ENCODE data around the gene PDAP1. TPM values are rescaled to one million over a fixed set of nuclear protein-coding genes. Genes with fewer than 3 reads are reported as not detected.
"Not testable (repeated sequence)": the region's sequence is repeated elsewhere in the genome, so short reads cannot be mapped to it uniquely, and the experiment has no call there.

PDAP1 gene
- total and polyA plus RNA-seq, 2 experiments from 2014 or later = 93.1 to 134 TPM

DNA sequence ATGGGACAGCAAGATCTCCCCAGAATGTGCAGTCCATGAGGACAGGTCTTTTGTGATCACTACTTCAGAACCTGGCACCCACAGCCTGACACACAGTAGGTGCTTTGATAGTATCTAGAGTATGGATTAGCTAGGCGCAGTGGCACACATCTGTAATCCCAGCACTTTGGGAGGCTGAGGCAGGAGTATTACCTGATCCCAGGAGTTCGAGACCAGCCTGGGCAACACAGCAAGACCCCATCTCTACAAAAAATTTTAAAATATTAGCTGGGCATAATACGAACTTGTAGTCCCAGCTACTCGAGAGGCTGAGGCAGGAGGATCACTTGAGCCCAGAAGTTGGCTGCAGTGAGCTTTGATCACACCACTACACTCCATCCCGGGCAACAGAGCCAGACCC, 56.1 kb downstream of the PDAP1 start:
- Mint-ChIP-seq H3K36me3 (ENCODE audit: low read depth) (peaks cover 39% of the 10 kb centered on the region), H3K4me3 (no peak overlapping the region), H3K4me1 (no peaks in the 10 kb centered on the region), H3K9me3 (no peaks in the 10 kb centered on the region), H3K27ac (no peak overlapping the region), H3K27me3 (ENCODE audit: insufficient read depth, low read depth, poor library complexity) (peaks cover 2% of the 10 kb centered on the region)
- no peaks in the 10 kb centered on the region for H3K4me1 ChIP-seq (ENCODE audit: insufficient read depth)
- no peak for TF ChIP-seq ZNF114 (CRISPR knock-in tag; IDR thresholded peaks at IDR 0.05)
- H3F3A ChIP-seq (replicated peaks; ENCODE audit: low read depth) = no peaks in the 10 kb centered on the region
- peaks cover 24% of the 10 kb centered on the region for H3K36me3 ChIP-seq (ENCODE audit: insufficient read depth)
- H3K27ac ChIP-seq (ENCODE audit: low read depth) = no peak overlapping the region
- DNase-seq (ENCODE audit: low spot score) = no peak
- no peaks in the 10 kb centered on the region for H4K20me1 ChIP-seq (replicated peaks; ENCODE audit: insufficient read depth)
- H3K27me3 ChIP-seq (ENCODE audit: insufficient read depth) = no peaks in the 10 kb centered on the region
- H2AFZ ChIP-seq = no peak overlapping the region
- no peak overlapping the region for H3K4me3 ChIP-seq
- no peak for ATAC-seq
- no peaks in the 10 kb centered on the region for H3K79me2 ChIP-seq (replicated peaks; ENCODE audit: insufficient read depth)
- H3K4me2 ChIP-seq = no peak overlapping the region
- no peaks in the 10 kb centered on the region for H3K9me2 ChIP-seq (ENCODE audit: insufficient read depth)

DNA sequence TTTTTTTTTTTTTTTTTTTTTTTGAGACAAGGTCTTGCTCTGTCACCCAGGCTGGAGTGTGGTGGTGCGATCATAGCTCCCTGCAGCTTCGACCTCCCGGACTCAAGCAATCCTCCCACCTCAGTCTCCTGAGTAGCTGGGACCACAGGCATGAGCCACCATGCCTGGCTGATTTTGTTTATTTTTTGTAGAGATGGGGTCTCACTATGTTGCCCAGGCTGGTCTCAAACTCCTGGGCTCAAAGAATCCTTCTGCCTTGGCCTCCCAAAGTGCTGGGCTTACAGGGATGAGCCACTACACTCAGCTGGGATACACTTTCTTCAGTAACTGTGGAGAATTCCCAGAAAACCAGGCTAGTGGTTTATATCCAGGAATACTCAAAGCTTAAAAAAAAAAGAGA, 57.8 kb downstream of the PDAP1 start:
- peaks cover 37% of the 10 kb centered on the region for H3K36me3 Mint-ChIP-seq (ENCODE audit: low read depth)
- H3K4me3 ChIP-seq; H3F3A ChIP-seq (replicated peaks; ENCODE audit: low read depth); H3K27ac ChIP-seq (ENCODE audit: low read depth); ATAC-seq; H3K4me2 ChIP-seq; DNase-seq (ENCODE audit: low spot score); H3K27me3 ChIP-seq (ENCODE audit: insufficient read depth); H3K4me1 ChIP-seq (ENCODE audit: insufficient read depth); H3K9me3 Mint-ChIP-seq; H3K4me3 Mint-ChIP-seq; H2AFZ ChIP-seq; H3K4me1 Mint-ChIP-seq; H3K27me3 Mint-ChIP-seq (ENCODE audit: insufficient read depth, low read depth, poor library complexity); H3K27ac Mint-ChIP-seq; H3K9me2 ChIP-seq (ENCODE audit: insufficient read depth); H3K79me2 ChIP-seq (replicated peaks; ENCODE audit: insufficient read depth); H4K20me1 ChIP-seq (replicated peaks; ENCODE audit: insufficient read depth): not testable (repeated sequence)
- H3K36me3 ChIP-seq (ENCODE audit: insufficient read depth) = peaks cover 28% of the 10 kb centered on the region

Other genes with a start within 250 kb of the PDAP1 start
- not detected in 2 replicates for gene KPNA7, start 200.5 kb downstream of the PDAP1 start, total RNA-seq (2014; rRNA removed; shearing (Covaris generic))
- gene KPNA7, start 200.5 kb downstream of the PDAP1 start, polyA plus RNA-seq (2016; fragmentation: Nextera tagmentation; extraction: Ambion mirVana) = not detected in 2 replicates
- gene MYH16, start 135.8 kb downstream of the PDAP1 start, total RNA-seq (2014; rRNA removed; shearing (Covaris generic)) = not detected in 2 replicates
- not detected in 2 replicates for gene MYH16, start 135.8 kb downstream of the PDAP1 start, polyA plus RNA-seq (2016; fragmentation: Nextera tagmentation; extraction: Ambion mirVana)
- 108 and 168 TPM in 2 replicates for gene ARPC1A, start 82.7 kb downstream of the PDAP1 start, total RNA-seq (2014; rRNA removed; shearing (Covaris generic))
- gene ARPC1A, start 82.7 kb downstream of the PDAP1 start, polyA plus RNA-seq (2016; fragmentation: Nextera tagmentation; extraction: Ambion mirVana) = 210 and 246 TPM in 2 replicates
- 93.2 and 132 TPM in 2 replicates for gene ARPC1B, start 33.9 kb downstream of the PDAP1 start, total RNA-seq (2014; rRNA removed; shearing (Covaris generic))
- 89.7 and 101 TPM in 2 replicates for gene ARPC1B, start 33.9 kb downstream of the PDAP1 start, polyA plus RNA-seq (2016; fragmentation: Nextera tagmentation; extraction: Ambion mirVana)
- gene BUD31, start 372 bp upstream of the PDAP1 start, total RNA-seq (2014; rRNA removed; shearing (Covaris generic)) = 77.1 and 98.5 TPM in 2 replicates
- gene BUD31, start 372 bp upstream of the PDAP1 start, polyA plus RNA-seq (2016; fragmentation: Nextera tagmentation; extraction: Ambion mirVana) = 227 and 247 TPM in 2 replicates
- 12.2 and 18.1 TPM in 2 replicates for gene PTCD1, start 30.2 kb upstream of the PDAP1 start, total RNA-seq (2014; rRNA removed; shearing (Covaris generic))
- 10.7 and 13.4 TPM in 2 replicates for gene PTCD1, start 30.2 kb upstream of the PDAP1 start, polyA plus RNA-seq (2016; fragmentation: Nextera tagmentation; extraction: Ambion mirVana)
- gene CPSF4, start 30.3 kb upstream of the PDAP1 start, total RNA-seq (2014; rRNA removed; shearing (Covaris generic)) = 88.0 and 93.2 TPM in 2 replicates
- gene CPSF4, start 30.3 kb upstream of the PDAP1 start, polyA plus RNA-seq (2016; fragmentation: Nextera tagmentation; extraction: Ambion mirVana) = 33.4 and 34.3 TPM in 2 replicates
- gene ATP5MF, start 57.6 kb upstream of the PDAP1 start, total RNA-seq (2014; rRNA removed; shearing (Covaris generic)) = 1,703 and 1,870 TPM in 2 replicates
- 1,770 and 2,005 TPM in 2 replicates for gene ATP5MF, start 57.6 kb upstream of the PDAP1 start, polyA plus RNA-seq (2016; fragmentation: Nextera tagmentation; extraction: Ambion mirVana)
- 13.8 and 14.2 TPM in 2 replicates for gene ZNF789, start 64.3 kb upstream of the PDAP1 start, total RNA-seq (2014; rRNA removed; shearing (Covaris generic))
- 9.0 and 11.2 TPM in 2 replicates for gene ZNF789, start 64.3 kb upstream of the PDAP1 start, polyA plus RNA-seq (2016; fragmentation: Nextera tagmentation; extraction: Ambion mirVana)
- gene ZNF394, start 91.7 kb upstream of the PDAP1 start, total RNA-seq (2014; rRNA removed; shearing (Covaris generic)) = 26.9 and 29.2 TPM in 2 replicates
- 11.4 and 12.6 TPM in 2 replicates for gene ZNF394, start 91.7 kb upstream of the PDAP1 start, polyA plus RNA-seq (2016; fragmentation: Nextera tagmentation; extraction: Ambion mirVana)
- gene ZKSCAN5, start 96.1 kb upstream of the PDAP1 start, total RNA-seq (2014; rRNA removed; shearing (Covaris generic)) = 10.2 and 13.4 TPM in 2 replicates
- 4.6 and 4.9 TPM in 2 replicates for gene ZKSCAN5, start 96.1 kb upstream of the PDAP1 start, polyA plus RNA-seq (2016; fragmentation: Nextera tagmentation; extraction: Ambion mirVana)
- 7.9 and 10.2 TPM in 2 replicates for gene FAM200A, start 143.5 kb upstream of the PDAP1 start, total RNA-seq (2014; rRNA removed; shearing (Covaris generic))
- gene FAM200A, start 143.5 kb upstream of the PDAP1 start, polyA plus RNA-seq (2016; fragmentation: Nextera tagmentation; extraction: Ambion mirVana) = 4.9 and 7.7 TPM in 2 replicates
- gene ZNF655, start 150.0 kb upstream of the PDAP1 start, total RNA-seq (2014; rRNA removed; shearing (Covaris generic)) = 55.8 and 61.3 TPM in 2 replicates
- gene ZNF655, start 150.0 kb upstream of the PDAP1 start, polyA plus RNA-seq (2016; fragmentation: Nextera tagmentation; extraction: Ambion mirVana) = 20.6 and 21.7 TPM in 2 replicates
- gene TMEM225B, start 189.7 kb upstream of the PDAP1 start, total RNA-seq (2014; rRNA removed; shearing (Covaris generic)) = not detected in 2 replicates
- 0.45 and 0.50 TPM in 2 replicates for gene TMEM225B, start 189.7 kb upstream of the PDAP1 start, polyA plus RNA-seq (2016; fragmentation: Nextera tagmentation; extraction: Ambion mirVana)
- 10.0 and 17.5 TPM in 2 replicates for gene ZSCAN25, start 208.3 kb upstream of the PDAP1 start, total RNA-seq (2014; rRNA removed; shearing (Covaris generic))
- gene ZSCAN25, start 208.3 kb upstream of the PDAP1 start, polyA plus RNA-seq (2016; fragmentation: Nextera tagmentation; extraction: Ambion mirVana) = 4.8 and 5.8 TPM in 2 replicates